ENCODE data around the gene ZNF483.
"Not testable (repeated sequence)": the region's sequence is repeated elsewhere in the genome, so short reads cannot be mapped to it uniquely, and the experiment has no call there.

The ZNF483 gene

GRCh38 chr9:111615928-111616327 lies 90.9 kb downstream of the ZNF483 start:
- DNase-seq: no peak

GRCh38 chr9:111617349-111617748 lies 92.4 kb downstream of the ZNF483 start:
- DNase-seq: not testable (repeated sequence)

- DNase-seq: no peak
Measured at GRCh38 chr9:111621895-111622480, 97.0 kb downstream of the ZNF483 start.

- DNase-seq: no peak
Measured at GRCh38 chr9:111622626-111623025, 97.6 kb downstream of the ZNF483 start.

Measured in NCI-H1048 (cell line).